Ectodermal cell (in vitro differentiated cells): Measurements from ENCODE around the gene RFX2.

ENCODE experiments used
- H3K27ac ChIP-seq: 2 replicates; pipeline ENCODE4 v1.7.0; 2013; ENCODE audit warnings: mild to moderate bottlenecking, low read depth, low read length; ENCODE audit not compliant: insufficient read depth, poor library complexity, severe bottlenecking
- H3K27me3 ChIP-seq: 2 replicates; pipeline ENCODE4 v1.7.0; 2013; ENCODE audit warnings: mild to moderate bottlenecking, low read length; ENCODE audit not compliant: insufficient read depth, control insufficient read depth, poor library complexity, severe bottlenecking
- H3K36me3 ChIP-seq: one replicate; pipeline ENCODE4 v1.7.0; 2013; ENCODE audit warnings: low read length; ENCODE audit not compliant: control insufficient read depth, insufficient read depth
- H3K4me1 ChIP-seq: one replicate; pipeline ENCODE4 v1.7.0; 2013; ENCODE audit warnings: low read length; ENCODE audit not compliant: control insufficient read depth, insufficient read depth
- H3K4me3 ChIP-seq: 2 replicates; pipeline ENCODE4 v1.7.0; 2013; ENCODE audit warnings: low read depth, low read length, control low read depth; ENCODE audit not compliant: insufficient read depth
- H3K9me3 ChIP-seq: 2 replicates; pipeline ENCODE4 v1.7.0; 2013; ENCODE audit warnings: mild to moderate bottlenecking, low read length, moderate library complexity; ENCODE audit not compliant: control insufficient read depth
- WGBS, 2 experiments: methylation state at CpG; one replicate each; pipeline ENCODE4 v1.1.7; 2013; ENCODE audit warnings: missing lambda C conversion rate in 2 of 2; 5-methylcytosine and 5-hydroxymethylcytosine counted together

RFX2 gene

DNA sequence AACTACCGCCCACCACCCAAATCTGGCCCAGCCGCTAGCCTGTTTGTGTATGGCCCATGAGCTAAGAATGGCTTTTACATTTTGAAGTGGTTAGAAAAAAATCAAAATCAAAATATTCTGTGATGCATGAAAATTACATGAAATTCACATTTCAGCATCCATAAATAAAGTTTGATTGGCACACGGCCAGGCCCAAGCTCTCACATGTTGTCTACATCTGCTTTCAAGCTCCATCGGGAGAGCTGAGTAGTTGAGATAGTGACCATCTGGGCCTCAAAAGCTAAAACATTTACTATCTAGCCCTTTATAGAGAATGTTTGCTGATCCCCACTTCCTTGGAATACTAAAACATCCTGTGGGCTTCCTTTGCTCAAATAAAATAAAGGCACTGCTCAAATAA, 14.5 kb downstream of the RFX2 start:
- Histone ChIP-seq H3K4me1 (peaks cover 11% of the 10 kb centered on the region), H3K27me3 (peaks cover 16% of the 10 kb centered on the region), H3K27ac (no peak overlapping the region), H3K4me3 (no peak overlapping the region), H3K36me3 (no peaks in the 10 kb centered on the region), H3K9me3 (no peaks in the 10 kb centered on the region)
- 97% methylated on average over 4 of the region's 4 CpGs for WGBS, 2 experiments

GRCh38 chr19:6092329-6093286, 17.7 kb downstream of the RFX2 start:
- peaks cover 16% of the 10 kb centered on the region for H3K27me3 ChIP-seq
- H3K9me3 ChIP-seq, result no peaks in the 10 kb centered on the region
- 50% methylated on average over 40 of the region's 40 CpGs for WGBS, 2 experiments
- no peaks in the 10 kb centered on the region for H3K36me3 ChIP-seq
- H3K4me3 ChIP-seq, result no peak overlapping the region
- peaks cover 16% of the 10 kb centered on the region for H3K4me1 ChIP-seq
- H3K27ac ChIP-seq, result no peak overlapping the region

GRCh38 chr19:6091771-6092291, 18.5 kb downstream of the RFX2 start:
- peaks cover 21% of the 10 kb centered on the region for H3K4me1 ChIP-seq
- 72 to 75% methylated on average over 8 of the region's 8 CpGs for WGBS, 2 experiments
- H3K4me3 ChIP-seq, result no peak overlapping the region
- no peak overlapping the region for H3K27ac ChIP-seq
- H3K9me3 ChIP-seq, result no peaks in the 10 kb centered on the region
- no peaks in the 10 kb centered on the region for H3K36me3 ChIP-seq
- H3K27me3 ChIP-seq, result peaks cover 16% of the 10 kb centered on the region

GRCh38 chr19:6090634-6091033, 19.7 kb downstream of the RFX2 start:
- H3K36me3 ChIP-seq, result no peaks in the 10 kb centered on the region
- H3K4me1 ChIP-seq, result peaks cover 21% of the 10 kb centered on the region
- 89 to 96% methylated on average over 2 to 3 of the region's 3 CpGs for WGBS, 2 experiments
- H3K27ac ChIP-seq, result no peak overlapping the region
- H3K9me3 ChIP-seq, result no peaks in the 10 kb centered on the region
- peaks cover 16% of the 10 kb centered on the region for H3K27me3 ChIP-seq
- H3K4me3 ChIP-seq, result no peak overlapping the region

DNA sequence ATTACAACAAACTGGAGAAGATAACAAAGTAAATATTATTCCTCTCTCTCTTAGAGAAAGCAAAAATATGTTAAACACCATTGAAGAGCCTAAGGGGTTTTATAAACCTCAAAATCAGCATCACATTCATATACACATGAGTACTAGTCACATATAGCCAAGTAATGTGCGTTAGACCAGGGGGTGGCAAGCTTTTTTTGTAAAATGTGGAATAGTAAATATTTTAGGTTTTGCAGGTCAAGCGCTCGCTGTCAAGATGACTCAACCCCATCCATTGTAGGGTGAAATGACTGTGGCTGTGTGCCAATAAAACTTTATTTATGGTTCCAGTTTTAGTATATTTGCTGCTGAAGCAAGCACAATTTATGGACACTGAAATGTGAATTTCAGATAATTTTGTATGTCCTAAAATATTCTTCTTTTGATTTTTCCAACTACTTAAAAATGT, 21.7 kb downstream of the RFX2 start:
- no peaks in the 10 kb centered on the region for H3K9me3 ChIP-seq
- WGBS, 2 experiments, result 99 to 100% methylated on average over 3 of the region's 3 CpGs
- no peaks in the 10 kb centered on the region for H3K36me3 ChIP-seq
- peaks cover 13% of the 10 kb centered on the region for H3K27me3 ChIP-seq
- H3K4me1 ChIP-seq, result peaks cover 21% of the 10 kb centered on the region
- H3K4me3 ChIP-seq, result no peak overlapping the region
- no peak overlapping the region for H3K27ac ChIP-seq

- H3K9me3 ChIP-seq, result no peaks in the 10 kb centered on the region
- peak overlapping the region; percentile 53 for H3K27ac ChIP-seq
- H3K4me3 ChIP-seq, result no peak overlapping the region
- H3K36me3 ChIP-seq, result no peaks in the 10 kb centered on the region
- H3K4me1 ChIP-seq, result peaks cover 17% of the 10 kb centered on the region
- WGBS, 2 experiments, result 20 to 21% methylated on average over 9 of the region's 9 CpGs
- H3K27me3 ChIP-seq, result peaks cover 4% of the 10 kb centered on the region
These were observed 23.2 kb downstream of the RFX2 start for GRCh38 chr19:6087074-6087571.

DNA sequence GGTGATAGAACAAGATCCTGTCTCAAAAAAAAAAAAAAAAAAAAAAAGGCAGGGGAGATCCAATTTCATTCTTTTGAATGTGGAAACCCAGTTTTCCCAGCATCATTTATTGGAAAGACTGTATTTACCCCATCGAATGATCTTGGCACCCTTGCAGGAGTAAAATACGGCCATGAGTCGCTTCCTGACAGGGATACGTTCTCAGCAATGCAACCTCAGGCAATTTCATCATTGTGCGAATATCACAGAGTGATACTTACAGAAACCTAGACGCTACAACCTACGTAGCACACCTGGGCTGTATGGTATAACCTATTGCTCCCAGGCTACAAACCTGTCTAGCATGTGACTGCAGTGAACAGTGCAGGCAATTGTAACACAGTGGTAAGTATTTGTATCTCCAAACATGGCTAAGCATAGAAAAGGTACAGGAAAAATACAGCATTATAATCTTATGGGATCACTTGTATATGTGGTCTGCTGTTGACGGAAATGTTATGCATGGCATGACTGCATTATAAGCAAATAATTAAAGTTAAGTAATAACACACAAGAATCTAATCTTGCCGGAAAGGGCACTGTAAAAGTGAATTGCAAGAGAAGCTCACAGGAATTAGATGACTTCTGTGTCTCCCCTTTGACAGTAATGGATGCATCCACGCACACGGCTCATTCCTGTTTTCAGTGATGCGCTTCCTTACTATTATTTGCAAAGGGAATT, 24.1 kb downstream of the RFX2 start:
- Histone ChIP-seq H3K9me3 (no peaks in the 10 kb centered on the region), H3K27me3 (no peaks in the 10 kb centered on the region), H3K27ac (no peak overlapping the region), H3K36me3 (no peaks in the 10 kb centered on the region), H3K4me3 (no peak overlapping the region), H3K4me1 (peaks cover 10% of the 10 kb centered on the region)
- WGBS, 2 experiments, result 91 to 94% methylated on average over 12 of the region's 12 CpGs

DNA sequence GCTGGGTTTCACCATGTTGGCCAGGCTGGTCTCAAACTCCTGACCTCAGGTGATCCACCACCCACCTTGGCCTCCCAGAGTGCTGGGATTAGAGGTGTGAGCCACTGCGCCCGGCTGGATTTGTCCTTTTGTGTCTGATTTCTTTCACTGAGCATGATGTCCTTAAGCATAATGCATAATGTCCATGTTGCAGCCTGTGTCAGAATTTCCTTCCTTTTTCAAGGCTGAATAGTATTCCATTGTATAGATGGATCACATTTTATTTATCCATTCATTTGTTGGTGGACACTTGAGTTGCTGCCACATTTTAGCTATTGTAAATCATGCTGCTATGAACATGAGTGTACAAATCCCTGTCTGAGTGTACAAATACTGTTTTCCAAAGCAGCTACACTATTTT, 25.5 kb downstream of the RFX2 start:
- Histone ChIP-seq H3K4me1 (peaks cover 10% of the 10 kb centered on the region), H3K9me3 (no peaks in the 10 kb centered on the region), H3K36me3 (no peaks in the 10 kb centered on the region), H3K27me3 (no peaks in the 10 kb centered on the region), H3K27ac (no peak overlapping the region), H3K4me3 (no peak overlapping the region)
- 90 to 94% methylated on average over 2 of the region's 2 CpGs for WGBS, 2 experiments

- no peak overlapping the region for H3K27ac ChIP-seq
- WGBS, 2 experiments, result 95 to 98% methylated on average over 5 of the region's 5 CpGs
These were observed 31.2 kb downstream of the RFX2 start for GRCh38 chr19:6079107-6079506.

GRCh38 chr19:6078068-6078467, 32.2 kb downstream of the RFX2 start:
- Histone ChIP-seq H3K36me3 (no peaks in the 10 kb centered on the region), H3K4me3 (no peak overlapping the region), H3K27ac (no peak overlapping the region), H3K4me1 (peaks cover 5% of the 10 kb centered on the region), H3K9me3 (no peaks in the 10 kb centered on the region), H3K27me3 (no peaks in the 10 kb centered on the region)
- 89 to 98% methylated on average over 3 to 4 of the region's 4 CpGs for WGBS, 2 experiments

More at GRCh38 chr19:6079107-6079506, 31.2 kb downstream of the RFX2 start:
- no peaks in the 10 kb centered on the region for H3K27me3 ChIP-seq
- H3K4me3 ChIP-seq, result no peak overlapping the region
- H3K36me3 ChIP-seq, result no peaks in the 10 kb centered on the region
- no peaks in the 10 kb centered on the region for H3K9me3 ChIP-seq
- H3K4me1 ChIP-seq, result peaks cover 5% of the 10 kb centered on the region
